HEK293 (cell line): ENCODE results near the gene REX1BD.

Source experiments
- CTCF ChIA-PET: fragments of 350-600 bp; formaldehyde crosslinking; extraction: SDS; loops from one replicate; lab custom pipeline; 2021; ENCODE audit warnings: antibody characterized with exemption; lab: Yijun Ruan, JAX
- POLR2A ChIA-PET: fragments of 300-600 bp; formaldehyde crosslinking; extraction: SDS; loops from one replicate; lab custom pipeline; 2020; ENCODE audit warnings: antibody characterized with exemption, inconsistent platforms; lab: Yijun Ruan, JAX
- H3K27ac ChIP-seq: fragments of 200-500 bp; sonication (Bioruptor generic); 2 replicates; pipeline ENCODE4 v1.5.1; 2014; ENCODE audit warnings: low read depth, low read length, control low read depth, inconsistent platforms; ENCODE audit errors: extremely low read depth
- H3K36me3 ChIP-seq, 2 experiments: fragments of 200-500 bp in 1 of 2; sonication (Bioruptor generic) in 1 of 2; 1 replicate in 1 of 2; 2 replicates in 1 of 2; pipeline ENCODE4 v1.5.1; 2014 to 2017; ENCODE audit warnings: inconsistent platforms in 2 of 2, low read length in 2 of 2; ENCODE audit not compliant: control insufficient read depth in 2 of 2, insufficient read depth in 1 of 2
- H3K4me1 ChIP-seq: fragments of 200-500 bp; sonication (Bioruptor generic); 2 replicates; pipeline ENCODE4 v1.5.1; 2014; ENCODE audit warnings: mild to moderate bottlenecking, low read length, inconsistent platforms; ENCODE audit not compliant: control insufficient read depth, insufficient read depth
- H3K4me3 ChIP-seq: 2 replicates; pipeline ENCODE4 v1.5.1; 2011; ENCODE audit warnings: low read depth, mild to moderate bottlenecking, control low read depth, low read length, moderate library complexity
- H3K9me3 ChIP-seq: fragments of 200-500 bp; sonication (Bioruptor generic); 2 replicates; pipeline ENCODE4 v1.5.1; 2014; ENCODE audit warnings: low read depth, low read length, inconsistent platforms; ENCODE audit not compliant: control insufficient read depth, insufficient read depth
- GFI1B ChIP-seq: fragments of 450-650 bp; formaldehyde crosslinking; IDR thresholded peaks from 2 replicates; pipeline ENCODE4 v1.5.1; 2016; ENCODE audit warnings: missing biosample characterization, missing genetic modification characterization
- GLI2 ChIP-seq: fragments of 450-650 bp; formaldehyde crosslinking; IDR thresholded peaks from 2 replicates; pipeline ENCODE4; 2017; ENCODE audit warnings: missing biosample characterization, missing genetic modification characterization, low read depth, borderline replicate concordance
- IKZF3 ChIP-seq: fragments of 450-650 bp; IDR thresholded peaks from 2 replicates; pipeline ENCODE4 v1.5.0; 2018; ENCODE audit warnings: missing biosample characterization, mild to moderate bottlenecking, missing genetic modification characterization, moderate library complexity
- KLF1 ChIP-seq: fragments of 450-650 bp; formaldehyde crosslinking; IDR thresholded peaks from 2 replicates; pipeline ENCODE4 v1.5.1; 2016; ENCODE audit warnings: missing biosample characterization, missing genetic modification characterization
- PRDM1 ChIP-seq: fragments of 450-650 bp; formaldehyde crosslinking; IDR thresholded peaks from 2 replicates; pipeline ENCODE4; 2016; ENCODE audit warnings: missing biosample characterization, missing genetic modification characterization
- SP2 ChIP-seq: fragments of 450-650 bp; formaldehyde crosslinking; IDR thresholded peaks from 2 replicates; pipeline ENCODE4 v1.5.1; 2016; ENCODE audit warnings: missing biosample characterization, missing genetic modification characterization
- SP3 ChIP-seq: fragments of 450-650 bp; formaldehyde crosslinking; IDR thresholded peaks from 2 replicates; pipeline ENCODE4 v1.5.1; 2016; ENCODE audit warnings: missing biosample characterization, missing genetic modification characterization
- ZIC2 ChIP-seq: fragments of 450-650 bp; formaldehyde crosslinking; IDR thresholded peaks from 2 replicates; pipeline ENCODE4 v1.5.1; 2016; ENCODE audit warnings: missing biosample characterization, missing genetic modification characterization
- ZNF23 ChIP-seq: fragments of 450-650 bp; formaldehyde crosslinking; IDR thresholded peaks from 2 replicates; pipeline ENCODE4 v1.5.1; 2016; ENCODE audit warnings: missing biosample characterization, missing genetic modification characterization, borderline replicate concordance
- ZNF596 ChIP-seq: fragments of 450-650 bp; IDR thresholded peaks from 2 replicates; pipeline ENCODE4 v1.5.0; 2018; ENCODE audit warnings: missing biosample characterization, mild to moderate bottlenecking, missing genetic modification characterization, moderate library complexity
- ZNF658 ChIP-seq: fragments of 450-650 bp; formaldehyde crosslinking; IDR thresholded peaks from 2 replicates; pipeline ENCODE4; 2016; ENCODE audit warnings: missing biosample characterization, missing genetic modification characterization
- ZNF664 ChIP-seq: fragments of 450-650 bp; formaldehyde crosslinking; IDR thresholded peaks from 2 replicates; pipeline ENCODE4 v1.5.1; 2016; ENCODE audit warnings: missing biosample characterization, missing genetic modification characterization
- ZNF76 ChIP-seq: fragments of 450-650 bp; formaldehyde crosslinking; IDR thresholded peaks from 2 replicates; pipeline ENCODE4; 2016; ENCODE audit warnings: low read depth, missing biosample characterization, missing genetic modification characterization, borderline replicate concordance
- TF ChIP-seq, protein P1 (sequence below): fragments of 450-650 bp; IDR thresholded peaks from 2 replicates; pipeline ENCODE4 v1.5.1; 2018; ENCODE audit warnings: missing biosample characterization, missing genetic modification characterization
- TF ChIP-seq, protein P2 (sequence below): fragments of 450-650 bp; formaldehyde crosslinking; IDR thresholded peaks from 2 replicates; pipeline ENCODE4 v1.5.1; 2016; ENCODE audit warnings: missing biosample characterization, missing genetic modification characterization

Gene REX1BD

DNA sequence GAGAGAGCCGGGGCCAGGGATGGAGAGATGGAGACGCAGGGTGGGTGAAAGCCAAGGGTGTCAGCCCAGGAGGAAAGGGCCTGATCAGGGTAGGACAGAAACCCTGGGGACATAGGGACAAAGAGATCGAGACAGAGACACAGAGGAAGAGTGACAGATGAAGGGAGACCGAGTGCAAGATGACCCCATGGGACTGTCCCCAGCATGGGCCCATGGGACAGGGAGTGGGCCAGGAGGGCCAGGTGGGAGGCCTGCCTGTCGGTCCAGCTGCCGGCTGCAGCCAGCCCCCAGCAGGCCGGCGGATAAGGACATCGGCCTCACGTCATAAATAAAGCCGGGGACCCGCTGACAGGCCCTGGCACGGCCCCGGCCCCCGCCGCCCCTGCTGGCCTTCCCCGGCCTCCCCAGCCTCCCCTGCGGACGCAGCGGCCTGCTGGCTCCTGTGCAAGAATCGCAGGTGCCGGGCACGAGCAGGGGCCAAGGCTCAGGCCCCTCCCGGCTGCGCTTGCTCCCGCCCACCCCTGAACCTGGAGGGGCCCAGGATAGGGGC lies 6.3 kb downstream of the REX1BD start (continued):
- no peak for TF ChIP-seq ZNF664 (tag by site-specific recombination)

DNA sequence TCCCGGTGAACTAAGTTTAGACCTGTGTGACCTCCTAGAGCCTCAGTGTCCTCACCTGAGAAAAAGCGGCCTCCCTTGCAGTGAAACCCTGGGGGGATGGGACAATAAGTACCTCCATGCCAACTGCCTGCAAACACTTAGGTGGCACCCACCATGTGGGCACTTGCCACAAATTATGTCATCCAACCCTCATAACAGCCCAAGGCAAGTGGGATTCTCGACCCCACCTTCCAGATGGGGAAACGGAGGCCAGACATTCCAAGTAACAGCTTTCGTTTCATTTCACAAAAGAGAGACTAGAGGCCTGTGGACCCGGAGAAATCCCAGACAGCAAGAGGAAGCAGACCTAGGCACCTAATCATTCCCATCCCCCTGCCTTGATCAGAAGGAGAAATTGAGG lies 6.9 kb downstream of the REX1BD start:
- Histone ChIP-seq H3K36me3 (peaks cover 0 to 6% of the 10 kb centered on the region in 2 experiments; a peak in 1 of 3 replicates), H3K9me3 (no peaks in the 10 kb centered on the region), H3K27ac (no peak overlapping the region), H3K4me3 (no peak overlapping the region), H3K4me1 (no peaks in the 10 kb centered on the region)
- CTCF ChIA-PET = interaction anchor here (0.6 to 1.4 kb wide), 3 partner anchors 27 to 260 kb away, joined by 3 to 4 read pairs (median 3); no protein-coding TSS in a partner anchor
- POLR2A ChIA-PET = no interaction called here
- no peak for TF ChIP-seq ZNF658 (tag by site-specific recombination)
- TF ChIP-seq, protein P1, sequence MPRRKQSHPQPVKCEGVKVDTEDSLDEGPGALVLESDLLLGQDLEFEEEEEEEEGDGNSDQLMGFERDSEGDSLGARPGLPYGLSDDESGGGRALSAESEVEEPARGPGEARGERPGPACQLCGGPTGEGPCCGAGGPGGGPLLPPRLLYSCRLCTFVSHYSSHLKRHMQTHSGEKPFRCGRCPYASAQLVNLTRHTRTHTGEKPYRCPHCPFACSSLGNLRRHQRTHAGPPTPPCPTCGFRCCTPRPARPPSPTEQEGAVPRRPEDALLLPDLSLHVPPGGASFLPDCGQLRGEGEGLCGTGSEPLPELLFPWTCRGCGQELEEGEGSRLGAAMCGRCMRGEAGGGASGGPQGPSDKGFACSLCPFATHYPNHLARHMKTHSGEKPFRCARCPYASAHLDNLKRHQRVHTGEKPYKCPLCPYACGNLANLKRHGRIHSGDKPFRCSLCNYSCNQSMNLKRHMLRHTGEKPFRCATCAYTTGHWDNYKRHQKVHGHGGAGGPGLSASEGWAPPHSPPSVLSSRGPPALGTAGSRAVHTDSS (tag by site-specific recombination) = no peak
- TF ChIP-seq GLI2 (tag by site-specific recombination) = no peak
- TF ChIP-seq PRDM1 (tag by site-specific recombination) = peak; percentile 56
- no peak for TF ChIP-seq ZNF76 (tag by site-specific recombination)
- TF ChIP-seq ZIC2 (tag by site-specific recombination) = no peak
- TF ChIP-seq ZNF23 (tag by site-specific recombination) = no peak
- TF ChIP-seq, protein P2, sequence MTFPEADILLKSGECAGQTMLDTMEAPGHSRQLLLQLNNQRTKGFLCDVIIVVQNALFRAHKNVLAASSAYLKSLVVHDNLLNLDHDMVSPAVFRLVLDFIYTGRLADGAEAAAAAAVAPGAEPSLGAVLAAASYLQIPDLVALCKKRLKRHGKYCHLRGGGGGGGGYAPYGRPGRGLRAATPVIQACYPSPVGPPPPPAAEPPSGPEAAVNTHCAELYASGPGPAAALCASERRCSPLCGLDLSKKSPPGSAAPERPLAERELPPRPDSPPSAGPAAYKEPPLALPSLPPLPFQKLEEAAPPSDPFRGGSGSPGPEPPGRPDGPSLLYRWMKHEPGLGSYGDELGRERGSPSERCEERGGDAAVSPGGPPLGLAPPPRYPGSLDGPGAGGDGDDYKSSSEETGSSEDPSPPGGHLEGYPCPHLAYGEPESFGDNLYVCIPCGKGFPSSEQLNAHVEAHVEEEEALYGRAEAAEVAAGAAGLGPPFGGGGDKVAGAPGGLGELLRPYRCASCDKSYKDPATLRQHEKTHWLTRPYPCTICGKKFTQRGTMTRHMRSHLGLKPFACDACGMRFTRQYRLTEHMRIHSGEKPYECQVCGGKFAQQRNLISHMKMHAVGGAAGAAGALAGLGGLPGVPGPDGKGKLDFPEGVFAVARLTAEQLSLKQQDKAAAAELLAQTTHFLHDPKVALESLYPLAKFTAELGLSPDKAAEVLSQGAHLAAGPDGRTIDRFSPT (tag by site-specific recombination) = 0 out of 2 replicates have a peak, but pooled peaks have one; percentile 27
- TF ChIP-seq GFI1B (tag by site-specific recombination) = no peak
- peak; percentile 15; the same call in 1 of the 2 replicates for TF ChIP-seq IKZF3 (tag by site-specific recombination)

DNA sequence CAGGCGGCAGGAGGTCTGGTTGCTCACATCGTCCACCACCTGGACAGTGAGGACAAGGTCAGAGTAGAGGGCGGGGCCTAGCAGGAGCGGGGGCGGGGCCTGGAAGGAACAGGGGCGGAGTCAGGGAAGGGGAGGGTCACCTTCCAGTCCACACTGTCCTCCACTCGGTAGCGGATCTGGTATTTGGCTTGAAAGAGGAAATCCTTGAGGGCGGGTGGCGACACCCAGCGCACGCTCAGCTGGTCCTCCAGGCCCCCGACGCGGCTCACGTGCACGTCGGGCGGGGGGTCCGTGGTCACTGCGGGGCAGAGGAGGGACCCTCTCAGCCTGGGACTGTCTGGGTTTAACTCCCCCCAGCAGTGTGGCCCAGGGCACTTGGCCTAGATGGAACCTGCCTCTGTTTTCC lies 8.2 kb downstream of the REX1BD start:
- no peak overlapping the region for H3K4me3 ChIP-seq
- no peaks in the 10 kb centered on the region for H3K36me3 ChIP-seq
- H3K4me1 ChIP-seq = no peaks in the 10 kb centered on the region
- CTCF ChIA-PET = no interaction called here
- TF ChIP-seq ZNF596 (tag by site-specific recombination) = no peak
- peak; percentile 27; the same call in 1 of the 2 replicates for TF ChIP-seq KLF1 (tag by site-specific recombination)
- 0 out of 2 replicates have a peak, but pooled peaks have one; percentile 28 for TF ChIP-seq SP3 (tag by site-specific recombination)
- peak; percentile 41 for TF ChIP-seq SP2 (tag by site-specific recombination)
- TF ChIP-seq, all 188 proteins: peak for 3
- POLR2A ChIA-PET = no interaction called here
- Histone ChIP-seq H3K27ac (no peak overlapping the region), H3K9me3 (no peaks in the 10 kb centered on the region)
